NCI-H510A (cell line): Measurements from ENCODE around the gene ACACB.

Experiments used
- DNase-seq: peaks from one replicate; lab custom pipeline; 2025; lab: John Stamatoyannopoulos, UW

The ACACB gene

DNA sequence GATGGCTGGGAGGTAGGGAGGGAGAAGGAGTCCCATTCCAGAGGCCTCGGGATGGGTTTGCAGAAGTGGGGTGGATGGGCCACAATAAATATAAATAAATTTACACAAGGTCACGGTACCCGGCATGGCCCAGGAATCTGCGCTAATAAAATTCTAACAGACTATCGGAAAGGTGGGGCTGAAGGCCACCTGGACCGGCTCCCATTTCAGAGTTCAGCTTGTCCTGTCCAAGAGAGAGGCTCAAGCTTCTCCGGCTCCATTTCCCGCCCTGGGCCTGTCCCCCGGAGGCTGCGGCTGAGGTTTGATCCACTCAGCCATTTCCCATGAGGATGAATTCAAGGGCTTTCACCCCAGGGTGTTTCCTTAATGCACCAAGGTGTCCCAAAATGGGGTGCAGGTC is 162.5 kb downstream of the ACACB start:
- no peak for DNase-seq

DNA sequence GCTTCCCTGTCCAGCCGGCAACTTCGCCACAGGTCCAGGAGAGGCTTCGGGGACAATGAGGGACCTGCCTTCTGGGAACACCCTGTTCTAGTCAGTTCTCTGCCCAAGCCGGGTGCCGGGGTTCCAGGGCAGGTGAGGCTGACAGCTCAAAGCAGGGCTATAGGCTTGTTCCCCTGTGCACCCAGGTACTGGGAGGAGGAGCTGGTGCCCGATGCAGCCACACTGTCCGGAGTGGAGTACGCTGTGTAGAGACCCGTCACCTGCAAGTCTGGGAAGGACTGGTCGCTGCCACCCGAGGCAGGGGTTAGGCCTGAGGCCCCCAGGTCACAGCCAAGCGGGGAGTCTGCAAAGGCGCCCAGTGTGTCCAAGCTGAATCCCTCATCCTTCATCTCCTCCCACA is 163.1 kb downstream of the ACACB start:
- DNase-seq, result no peak

DNA sequence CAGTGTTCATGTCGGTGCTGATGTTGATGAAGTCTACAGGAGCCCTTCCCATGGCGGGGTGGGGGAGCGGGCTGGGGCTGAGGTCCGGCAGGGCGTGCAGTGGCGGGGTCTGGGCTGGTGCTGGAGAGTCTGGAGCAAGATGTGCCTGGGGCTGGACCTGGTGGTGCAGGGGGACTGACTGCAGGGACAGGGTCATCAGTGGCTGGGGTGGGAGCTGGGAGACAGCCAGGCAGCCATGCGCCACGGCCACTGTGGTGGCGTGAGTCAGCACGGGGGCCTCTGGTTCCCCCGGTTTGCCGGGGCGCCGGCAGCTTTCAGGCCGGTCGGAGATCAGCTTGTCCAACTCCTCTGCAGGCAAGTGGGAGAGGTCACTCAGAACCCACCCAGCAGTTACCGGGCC is 165.1 kb downstream of the ACACB start:
- DNase-seq, result no peak

DNA sequence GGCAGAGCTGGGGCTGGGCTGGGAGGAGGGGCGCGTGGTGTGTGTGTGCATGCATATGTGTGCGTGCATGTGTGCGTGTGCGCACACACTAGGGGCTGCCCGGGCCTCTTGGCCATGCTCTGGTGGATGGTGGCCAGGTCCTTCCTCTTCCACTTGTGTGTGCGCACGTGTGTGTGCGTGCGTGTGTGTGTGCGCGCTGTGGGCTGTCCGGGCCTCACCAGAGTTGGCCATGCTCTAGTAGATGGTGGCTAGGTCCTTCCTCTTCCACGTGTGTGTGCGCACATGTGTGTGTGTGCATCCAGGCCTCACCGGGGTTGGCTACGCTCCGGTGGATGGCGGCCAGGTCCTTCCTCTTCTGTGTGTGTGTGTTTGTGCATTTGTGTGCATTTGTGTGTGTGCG is 168.0 kb downstream of the ACACB start:
- no peak for DNase-seq

DNA sequence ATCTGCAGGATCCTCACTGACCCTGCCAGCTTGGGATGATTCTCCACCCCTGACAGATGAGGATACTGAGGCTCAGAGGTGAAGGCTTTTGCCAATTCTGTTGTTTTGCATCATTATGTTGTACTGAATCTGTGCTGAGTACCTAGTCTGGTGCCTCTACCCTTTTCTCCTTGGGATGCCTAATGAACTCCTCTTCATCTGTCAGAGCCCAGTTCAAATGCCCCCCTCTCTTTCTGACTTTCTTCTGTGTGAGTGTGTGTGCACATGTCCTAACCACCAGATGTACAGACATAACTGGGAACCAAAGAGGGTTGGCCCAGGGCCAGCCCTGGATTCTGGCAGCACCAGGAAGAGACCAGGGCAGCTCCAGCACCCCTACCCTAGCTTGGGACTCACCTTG is 169.9 kb downstream of the ACACB start:
- no peak for DNase-seq

DNA sequence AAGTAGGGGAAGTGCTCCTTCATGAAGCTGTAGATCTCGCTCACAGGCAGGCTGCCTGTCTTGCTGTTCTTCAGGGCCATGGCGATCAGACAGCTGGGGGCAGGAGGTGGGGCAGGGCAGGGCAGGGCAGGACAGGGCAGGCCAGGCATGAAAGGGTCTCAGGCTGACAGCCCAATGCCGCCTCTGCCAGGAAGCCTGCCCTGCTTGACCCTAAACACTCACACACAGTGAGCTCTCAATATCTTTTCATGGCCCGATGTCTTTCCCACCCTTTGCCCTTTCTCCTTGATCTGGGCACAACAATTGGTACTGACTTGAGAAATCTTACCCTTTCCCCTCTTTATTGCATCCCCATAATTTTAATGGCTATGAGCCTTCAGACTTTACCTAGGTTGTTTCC is 170.3 kb downstream of the ACACB start:
- DNase-seq, result no peak

DNA sequence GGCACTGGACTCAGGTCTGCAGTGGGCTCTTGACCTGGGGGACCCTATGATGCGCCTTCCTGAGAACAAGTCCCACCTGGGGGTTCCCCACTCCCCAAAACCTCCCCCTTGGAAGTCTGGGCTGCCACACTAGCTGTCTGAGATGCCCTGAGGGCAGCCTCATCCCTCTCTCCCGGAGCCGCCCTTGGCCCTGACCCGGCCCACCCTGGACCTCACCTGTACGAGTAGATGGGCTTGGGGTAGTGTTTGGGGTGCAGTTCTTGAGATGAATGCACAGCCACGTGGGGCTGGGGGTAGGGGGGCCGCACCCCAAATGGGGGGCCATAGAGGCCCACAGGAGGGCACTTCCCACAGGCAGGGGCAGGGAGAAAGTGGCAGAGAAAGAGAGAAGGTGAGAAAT is 170.8 kb downstream of the ACACB start:
- no peak for DNase-seq

DNA sequence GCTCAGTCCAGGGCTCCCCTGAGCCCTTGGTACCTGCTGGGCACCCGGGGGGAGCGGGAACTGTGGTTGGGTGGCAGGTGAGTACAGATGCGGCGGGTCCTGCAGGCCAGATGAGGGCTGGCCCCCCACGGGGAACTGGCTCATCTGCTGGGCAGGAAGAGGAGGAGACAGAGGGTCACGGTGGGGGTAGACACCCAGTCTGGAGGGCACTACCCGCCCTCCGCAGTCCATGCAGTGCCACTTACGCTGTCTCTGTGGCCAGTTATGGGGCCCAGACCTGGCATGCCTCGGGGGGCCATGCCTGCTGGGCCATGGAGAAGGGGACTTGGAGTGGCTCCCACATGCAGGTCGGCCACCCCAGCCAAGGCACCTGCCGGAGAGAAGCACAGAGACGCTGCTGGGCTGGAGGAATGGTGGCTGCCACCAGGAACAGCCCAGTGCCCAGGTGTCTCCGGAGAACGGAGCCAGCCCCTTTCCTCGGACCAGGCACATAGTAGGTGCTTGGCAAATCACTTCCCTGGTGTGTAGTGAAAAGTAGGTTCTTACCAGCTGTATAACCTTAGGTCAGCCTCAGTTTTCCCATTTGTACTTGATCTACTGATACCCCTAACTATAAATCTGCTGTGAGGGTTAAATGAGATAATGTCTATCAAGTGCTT is 171.6 kb downstream of the ACACB start:
- DNase-seq, result no peak

DNA sequence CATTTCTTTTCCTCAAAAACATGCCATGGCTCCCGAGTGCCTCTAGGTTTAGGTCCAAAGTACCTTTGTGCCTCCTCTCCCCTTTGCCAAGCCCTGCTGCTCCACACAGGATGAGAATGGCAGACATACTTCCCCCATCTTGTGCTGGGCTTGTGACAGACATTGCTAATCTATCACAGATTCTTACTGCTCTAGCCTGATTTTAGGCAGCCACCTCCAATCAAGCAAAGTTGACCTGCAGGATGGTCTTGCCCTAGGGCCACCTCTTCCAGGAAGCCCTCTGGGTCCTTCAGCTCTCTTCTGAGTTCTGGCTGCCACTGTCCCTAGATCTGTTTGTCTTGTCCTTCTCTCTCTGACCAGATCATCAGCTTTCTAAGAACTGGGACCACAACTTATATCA is 172.2 kb downstream of the ACACB start:
- DNase-seq, result no peak

DNA sequence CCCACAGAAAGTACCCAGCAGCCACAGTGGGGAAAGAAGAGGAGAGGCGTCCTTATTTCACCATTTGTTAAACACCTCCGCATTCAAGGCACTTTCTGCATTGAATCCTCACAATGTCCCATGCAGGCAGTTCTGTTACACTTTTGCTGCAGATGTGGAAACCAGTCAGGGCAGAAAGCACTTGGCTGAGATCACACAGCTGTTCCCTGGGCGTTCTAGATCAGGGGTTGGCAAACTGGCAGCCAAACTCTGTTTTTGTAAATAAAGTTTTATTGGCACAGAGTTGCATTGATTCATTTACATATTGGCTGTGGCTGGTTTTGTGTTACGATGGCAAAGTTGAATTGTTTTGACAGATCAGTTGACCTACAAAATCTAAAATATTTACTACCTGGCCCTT is 172.6 kb downstream of the ACACB start:
- DNase-seq, result no peak

DNA sequence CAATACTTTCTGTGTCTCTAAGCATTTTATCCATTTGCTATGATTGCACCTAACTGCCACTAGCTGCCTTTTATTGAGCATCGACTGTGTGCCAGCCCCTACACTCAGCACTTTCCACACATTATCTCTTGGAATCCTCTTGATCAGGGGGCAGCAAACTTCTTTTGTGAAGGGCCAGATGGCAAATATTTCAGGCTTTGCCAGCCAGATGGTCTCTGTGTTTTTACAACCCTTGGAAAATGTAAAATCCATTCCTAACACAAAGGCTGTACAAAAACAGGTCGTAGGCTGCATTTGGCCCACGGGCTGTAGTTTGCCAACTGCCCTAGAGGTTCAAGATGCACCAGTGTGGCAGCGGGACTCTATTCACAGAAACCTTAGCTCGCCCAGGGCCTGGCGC is 173.2 kb downstream of the ACACB start:
- DNase-seq, result no peak

DNA sequence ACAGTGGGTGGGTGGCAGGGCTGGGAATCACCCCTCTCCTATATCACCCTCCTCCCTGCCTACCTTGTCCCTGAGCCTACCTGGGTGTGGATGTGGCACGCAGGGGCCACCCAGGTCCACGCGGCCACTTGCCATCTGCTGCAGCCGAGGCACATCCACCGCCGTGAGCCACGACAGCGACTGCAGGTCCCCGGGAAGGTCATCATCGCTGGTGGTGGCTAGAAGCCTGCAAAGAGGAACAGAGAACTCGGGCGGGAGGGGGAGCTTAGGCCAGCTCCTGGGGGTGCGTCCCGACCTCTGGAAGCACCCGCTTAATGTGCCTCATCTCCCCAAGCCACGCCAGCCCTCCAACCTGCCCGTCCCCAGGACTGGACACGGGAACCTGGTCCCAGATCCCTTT is 173.7 kb downstream of the ACACB start:
- DNase-seq, result no peak

DNA sequence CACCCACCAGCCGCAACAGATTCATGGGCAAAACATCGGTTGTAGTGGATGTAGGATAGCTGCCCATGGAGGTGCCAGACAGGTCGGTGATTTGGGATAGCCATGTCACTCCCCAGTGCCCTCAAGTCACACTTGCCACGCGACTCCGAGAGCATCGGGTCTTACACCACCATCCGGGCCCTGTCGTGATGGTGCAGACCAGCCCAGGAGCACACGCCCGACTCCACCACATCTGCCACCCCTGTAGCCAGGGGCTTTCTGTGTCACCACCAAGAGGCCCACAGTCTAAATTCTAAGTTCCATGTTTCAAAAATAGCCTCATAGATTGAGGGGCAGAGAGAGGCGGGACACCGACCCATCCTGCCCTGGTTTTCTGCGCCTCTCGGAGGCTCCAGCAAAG is 174.7 kb downstream of the ACACB start:
- DNase-seq, result peak; percentile 28

DNA sequence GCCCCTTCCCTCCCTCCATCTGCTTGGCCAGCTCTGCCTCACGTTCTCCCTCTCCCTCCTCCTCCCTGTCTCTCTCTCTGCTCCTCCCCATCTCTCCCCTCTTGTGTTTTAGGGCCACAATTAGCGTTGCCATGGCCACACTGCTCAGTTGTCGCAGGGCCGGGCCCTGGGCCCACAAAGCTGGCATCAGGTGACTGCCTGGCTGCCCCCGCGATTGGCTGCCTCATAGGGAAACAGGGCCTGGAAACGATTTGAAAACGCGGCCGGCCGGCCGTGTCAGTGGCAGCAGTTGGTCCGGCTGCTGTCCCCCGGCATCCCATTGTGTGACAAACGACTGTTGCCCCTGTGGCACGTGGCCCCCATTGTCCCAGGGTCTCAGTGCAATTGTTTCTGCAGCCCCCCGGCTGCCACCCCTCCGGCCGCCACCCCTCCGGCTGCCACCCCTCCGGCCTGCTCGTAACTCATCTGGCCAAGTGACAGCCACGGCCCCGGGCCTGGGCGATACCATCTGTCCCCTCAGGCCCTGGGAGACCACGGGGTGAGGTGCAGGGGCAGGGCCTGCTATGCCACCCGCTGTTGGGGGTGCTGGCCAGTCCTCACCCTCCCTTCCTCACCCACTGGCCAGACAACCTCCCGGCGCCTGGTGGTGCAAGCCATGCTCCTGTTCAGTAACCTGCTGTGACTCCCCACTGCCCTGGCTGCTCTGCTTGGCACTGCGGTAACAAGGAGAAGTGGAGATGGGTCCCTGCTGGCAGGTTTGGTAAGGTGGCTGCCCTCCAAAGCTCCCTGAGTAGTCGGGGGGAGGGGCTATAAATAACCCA is 175.3 kb downstream of the ACACB start:
- DNase-seq, result peak; percentile 96

DNA sequence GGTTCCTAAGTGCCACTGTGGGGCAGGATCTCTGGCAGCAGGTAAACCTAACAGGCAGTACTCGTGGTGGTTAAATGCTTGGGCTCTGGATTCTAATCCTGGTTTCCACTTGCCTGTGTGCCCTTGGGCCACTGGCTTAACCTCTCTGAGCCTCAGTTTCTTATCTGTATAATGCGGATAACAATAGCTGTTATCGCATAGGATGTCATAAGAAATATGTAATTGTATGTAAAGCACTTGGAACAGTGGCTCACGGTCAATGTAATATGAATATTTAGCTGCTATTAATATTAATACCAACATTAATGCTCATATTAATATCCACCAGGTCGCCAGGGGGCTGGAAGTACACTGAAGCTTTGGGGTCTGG is 175.9 kb downstream of the ACACB start:
- DNase-seq, result no peak

DNA sequence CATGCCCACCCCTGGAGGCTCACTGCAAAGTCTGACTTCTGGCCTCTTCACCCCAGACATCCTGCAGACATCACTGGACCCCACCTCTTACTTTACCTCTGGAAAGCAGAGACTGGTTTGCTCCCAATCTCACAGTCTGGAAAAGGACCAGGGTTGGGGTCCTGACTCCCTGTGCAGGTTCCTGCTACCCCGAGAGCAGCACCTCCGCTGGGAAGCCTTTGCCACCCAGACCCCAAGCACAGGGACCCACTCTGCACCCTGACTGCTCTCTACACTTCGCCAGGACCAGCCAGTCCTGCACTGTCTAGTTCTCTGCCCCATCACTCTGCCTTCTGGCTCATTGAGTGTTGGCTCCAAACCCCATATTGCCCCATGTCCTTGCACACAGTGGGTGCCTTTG is 176.7 kb downstream of the ACACB start:
- DNase-seq, result no peak

DNA sequence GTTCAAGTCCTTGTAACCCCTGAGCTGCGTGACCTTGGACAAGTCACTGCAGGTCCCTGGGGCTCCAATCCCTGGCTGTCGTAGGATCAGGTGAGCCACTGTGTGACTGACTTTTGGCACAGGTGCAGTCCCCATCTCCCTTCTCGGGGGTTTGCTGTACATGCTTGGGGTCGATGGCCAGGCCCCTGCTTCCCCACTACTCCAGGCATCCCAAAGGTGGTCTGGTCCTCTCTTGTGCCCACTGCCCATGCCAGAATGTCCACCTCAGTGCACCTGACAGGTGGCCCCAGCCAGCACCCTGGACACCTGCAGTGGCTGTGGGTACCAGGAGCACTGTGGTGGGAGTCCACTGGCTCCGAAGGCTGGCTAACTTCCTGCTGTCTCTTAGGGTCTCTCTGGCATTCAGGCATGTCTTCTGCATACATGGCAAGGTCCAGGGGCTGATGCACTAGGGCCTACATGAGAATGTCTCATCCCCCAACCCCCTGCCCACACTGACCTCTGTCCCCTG is 178.0 kb downstream of the ACACB start:
- no peak for DNase-seq

DNA sequence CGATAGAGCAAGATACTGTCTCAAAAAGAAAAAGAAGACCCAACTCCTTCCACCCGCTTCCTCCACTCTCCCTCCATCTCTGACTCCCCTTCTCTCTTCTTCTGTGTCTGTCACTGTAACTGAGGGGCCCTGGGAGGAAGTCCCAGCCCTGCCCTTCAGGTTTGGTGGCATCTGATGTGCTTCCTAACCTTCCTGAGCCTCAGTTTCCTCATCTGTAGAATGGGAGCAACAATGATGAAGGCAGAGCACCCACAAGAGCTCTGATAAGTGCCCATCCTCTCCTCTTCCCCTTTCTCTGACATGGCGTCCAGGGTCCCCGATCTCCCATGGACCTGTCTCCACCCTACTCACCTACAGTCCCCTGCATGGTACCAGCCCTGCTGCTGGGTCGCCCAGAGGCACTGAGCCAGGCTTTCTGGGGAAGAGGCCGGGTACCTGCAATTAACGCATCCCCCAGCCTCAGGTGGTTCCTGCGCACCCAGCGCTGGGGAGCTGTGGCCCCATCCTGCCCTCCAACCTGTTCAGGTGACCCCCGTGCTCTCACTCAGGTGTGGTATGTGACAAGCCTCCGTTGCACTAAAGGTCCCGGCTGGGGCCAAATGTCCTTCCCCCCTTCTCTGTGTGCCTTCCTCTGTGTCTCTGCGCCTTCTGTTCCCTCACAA is 179.5 kb downstream of the ACACB start:
- DNase-seq, result no peak

DNA sequence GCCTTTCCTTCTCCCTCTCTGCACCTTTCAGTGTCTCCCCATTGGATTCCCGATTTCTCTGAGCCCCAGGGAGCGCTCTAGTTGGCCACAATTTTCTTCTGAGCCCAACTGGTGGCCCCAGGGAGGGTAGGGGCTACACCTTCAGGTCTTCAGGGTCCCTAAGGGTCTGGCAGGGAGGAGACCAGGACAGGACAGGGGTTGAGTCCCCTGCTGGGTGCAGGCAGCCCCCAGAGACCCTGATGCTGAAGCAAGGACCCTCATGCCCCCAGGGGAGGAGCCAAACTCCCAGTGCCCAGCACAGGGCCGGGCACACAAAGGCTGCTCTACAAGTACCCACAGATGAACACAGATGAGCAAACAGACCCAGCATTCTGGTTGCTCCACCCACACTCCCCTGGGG is 180.0 kb downstream of the ACACB start:
- no peak for DNase-seq

DNA sequence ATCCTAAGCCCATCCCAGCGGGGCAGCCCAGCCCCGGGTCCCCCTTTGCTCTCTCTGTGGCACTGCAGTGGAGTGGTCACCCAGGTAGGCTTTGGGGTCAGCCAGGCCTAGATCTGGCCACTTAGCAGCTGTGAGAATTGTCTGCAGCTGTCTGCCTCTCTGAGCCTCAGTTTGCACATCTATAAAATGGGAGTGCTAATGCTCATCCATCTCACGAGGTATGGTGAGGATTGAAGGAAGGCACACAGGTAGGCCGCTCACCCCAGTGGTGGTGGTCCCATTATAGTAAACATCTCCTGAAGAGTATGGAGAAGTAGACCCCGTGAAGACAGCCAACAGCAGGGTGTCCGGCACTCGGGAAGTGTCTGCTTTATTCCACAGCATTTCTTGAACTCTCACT is 183.5 kb downstream of the ACACB start:
- DNase-seq, result no peak

DNA sequence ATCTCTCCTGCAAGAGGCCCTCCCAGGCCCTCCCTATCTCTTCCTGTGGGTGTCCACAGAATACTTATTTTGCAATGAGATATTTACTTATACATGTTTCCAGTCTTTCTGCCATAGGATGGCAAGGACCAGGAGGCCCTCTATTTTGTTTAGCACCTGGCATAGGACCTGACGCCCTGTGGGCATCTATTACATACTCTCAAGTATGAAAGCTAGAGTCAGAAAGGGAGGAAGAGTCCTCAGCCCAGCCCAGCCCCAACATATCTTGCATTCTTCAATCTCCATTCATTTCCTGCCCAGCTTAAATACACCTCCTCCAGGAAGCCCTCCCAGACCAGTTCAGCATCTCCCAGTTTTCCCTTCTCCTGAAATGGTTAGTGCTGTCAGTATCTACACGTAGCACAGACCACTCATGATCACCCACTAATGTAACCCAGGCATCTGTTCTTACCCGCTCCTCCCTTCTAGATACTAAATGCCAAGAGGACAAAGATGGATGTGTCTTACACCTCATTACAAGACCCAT is 185.3 kb downstream of the ACACB start:
- no peak for DNase-seq

DNA sequence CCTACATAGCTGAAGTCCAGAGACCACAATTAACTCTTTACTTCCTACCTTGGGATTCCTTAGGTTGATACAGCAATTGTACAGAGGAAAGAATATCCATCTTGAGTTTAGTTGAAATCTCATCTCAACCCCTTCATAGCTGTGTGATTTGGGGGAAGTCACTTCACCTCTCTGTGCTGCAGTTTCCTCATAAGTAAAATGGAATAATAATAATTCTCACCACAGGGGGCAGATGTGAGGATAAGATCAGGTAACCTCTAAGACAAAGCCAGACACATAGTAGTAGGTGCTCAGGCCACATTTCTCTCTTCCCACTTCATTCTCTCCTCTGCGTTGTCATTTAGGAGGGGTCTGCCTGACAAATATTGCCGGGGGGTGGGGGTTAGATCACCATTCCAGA is 186.0 kb downstream of the ACACB start:
- no peak for DNase-seq

DNA sequence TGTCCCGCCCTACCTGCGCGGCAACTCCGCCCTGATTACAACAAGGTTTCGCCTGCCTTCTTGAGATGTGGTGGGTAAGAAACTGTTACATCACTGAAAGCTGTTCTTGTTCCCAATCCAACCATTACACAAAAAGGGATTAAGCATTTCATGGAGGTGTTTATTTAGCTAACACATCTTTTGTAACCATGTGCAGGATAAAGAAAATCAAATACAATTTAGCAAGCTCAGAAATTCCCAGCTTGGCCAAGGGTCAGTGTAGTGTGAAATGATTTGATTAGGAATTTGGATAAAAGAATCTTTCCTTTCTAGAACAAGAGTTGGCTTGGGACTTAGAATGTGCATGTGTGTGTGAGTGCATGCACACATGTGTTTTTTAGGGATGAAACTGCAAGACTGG is 186.4 kb downstream of the ACACB start:
- no peak for DNase-seq
